ENCODE measurements around the gene PPP6R2.
"Not testable (repeated sequence)": the region's sequence is repeated elsewhere in the genome, so short reads cannot be mapped to it uniquely, and the experiment has no call there.

- TF ChIP-seq ZNF24 (tag by site-specific recombination; IDR thresholded peaks at IDR 0.05); ZBTB10 (tag by site-specific recombination; IDR thresholded peaks at IDR 0.05); CTCF (tag by site-specific recombination; IDR thresholded peaks at IDR 0.05); BCL6B (tag by site-specific recombination; IDR thresholded peaks at IDR 0.05); ZNF423 (tag by site-specific recombination; IDR thresholded peaks at IDR 0.05); TCF7L2 (IDR thresholded peaks at IDR 0.05; ENCODE audit: borderline replicate concordance, low read depth, low read length); ZNF580 (tag by site-specific recombination; IDR thresholded peaks at IDR 0.05); ZFP41 (tag by site-specific recombination; IDR thresholded peaks at IDR 0.05; ENCODE audit: borderline replicate concordance): not testable (repeated sequence)
These were observed 8.7 kb upstream of the PPP6R2 start for GRCh38 chr22:50334433-50334832.
